CD4-positive, alpha-beta T cell treated with Interleukin-1 beta for 1 hour (primary cell): ENCODE measurements around the gene TGM3.

Experiments
- DNase-seq, 2 donors: peaks; one replicate each; pipeline ENCODE4 v3.0.0-alpha.2; 2020 to 2022

Gene TGM3

DNA sequence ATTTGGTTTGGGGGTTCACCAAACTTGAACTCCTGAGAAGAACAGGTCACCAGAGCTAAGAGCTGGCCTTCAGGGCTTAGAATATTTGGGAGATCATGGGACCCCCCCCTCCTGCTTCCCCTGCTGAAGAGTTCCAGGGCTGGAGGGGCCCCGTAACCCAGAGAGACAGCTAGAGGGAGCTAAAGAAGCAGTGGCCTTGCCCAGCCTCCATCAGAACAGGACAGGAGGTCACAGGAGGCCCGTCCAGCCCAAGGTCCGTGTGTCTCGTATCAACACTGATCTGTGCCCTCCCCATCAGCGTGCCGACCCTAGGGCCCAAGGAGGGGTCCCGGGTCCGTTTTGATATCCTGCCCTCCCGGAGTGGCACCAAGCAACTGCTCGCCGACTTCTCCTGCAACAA is 44.3 kb downstream of the TGM3 start:
- DNase-seq, result no peak

DNA sequence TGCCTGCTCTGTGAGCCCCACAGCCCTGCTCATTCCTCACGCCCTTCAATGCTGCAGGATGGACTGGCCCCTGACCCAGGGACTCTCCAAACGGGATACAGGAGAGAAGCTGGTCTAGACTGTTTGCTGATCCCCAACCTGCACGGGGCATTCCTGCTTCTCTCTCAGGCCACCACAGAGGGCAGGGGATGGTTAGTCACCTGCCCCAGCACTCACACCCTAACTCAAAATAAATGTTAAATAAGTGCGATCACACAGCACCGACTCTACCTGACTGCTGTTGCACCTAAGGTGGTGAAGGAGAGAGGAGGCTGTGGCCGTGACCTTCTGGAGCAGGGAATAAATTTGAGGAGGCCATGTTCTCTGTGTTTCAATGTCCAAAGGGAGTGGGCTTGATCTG is 45.0 kb downstream of the TGM3 start:
- no peak for DNase-seq

DNA sequence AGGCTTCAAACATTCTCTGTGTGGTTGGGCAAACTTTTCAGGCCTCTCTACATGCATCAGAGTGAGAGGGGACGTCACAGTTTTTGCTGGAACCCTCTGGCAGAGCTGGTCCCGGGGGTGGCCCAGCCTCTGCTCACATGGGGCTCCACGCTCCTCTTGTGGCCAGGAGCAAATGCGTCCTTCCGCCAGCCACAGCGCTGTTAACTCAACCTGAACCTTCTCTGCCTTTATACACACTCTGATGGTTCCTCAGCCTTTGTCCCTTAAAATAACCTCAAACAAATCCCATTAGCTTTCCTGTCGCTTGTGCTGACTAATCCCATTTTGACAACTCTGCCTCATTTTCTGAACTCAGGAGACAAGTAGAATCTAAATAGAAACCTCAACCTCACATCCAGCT is 45.5 kb downstream of the TGM3 start:
- DNase-seq, result no peak

DNA sequence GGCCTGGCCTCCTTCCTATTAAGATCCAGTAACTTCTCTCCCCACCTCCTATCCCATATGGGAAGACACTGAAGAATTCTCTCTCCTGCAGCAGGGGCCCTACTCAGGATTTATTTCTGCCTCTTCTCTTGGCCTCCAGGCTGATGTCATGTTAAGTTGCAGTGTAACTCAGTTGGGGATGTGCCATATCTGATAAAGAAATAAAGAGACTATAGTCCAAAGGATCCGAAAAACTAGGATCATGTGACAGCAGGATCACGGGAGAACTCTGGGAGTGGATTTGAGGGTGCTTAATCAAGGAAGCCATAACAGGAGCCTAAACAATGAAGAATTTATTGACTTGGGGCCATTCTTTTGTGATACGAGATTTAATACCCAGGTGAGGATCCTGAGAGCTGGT is 46.4 kb downstream of the TGM3 start:
- no peak for DNase-seq

DNA sequence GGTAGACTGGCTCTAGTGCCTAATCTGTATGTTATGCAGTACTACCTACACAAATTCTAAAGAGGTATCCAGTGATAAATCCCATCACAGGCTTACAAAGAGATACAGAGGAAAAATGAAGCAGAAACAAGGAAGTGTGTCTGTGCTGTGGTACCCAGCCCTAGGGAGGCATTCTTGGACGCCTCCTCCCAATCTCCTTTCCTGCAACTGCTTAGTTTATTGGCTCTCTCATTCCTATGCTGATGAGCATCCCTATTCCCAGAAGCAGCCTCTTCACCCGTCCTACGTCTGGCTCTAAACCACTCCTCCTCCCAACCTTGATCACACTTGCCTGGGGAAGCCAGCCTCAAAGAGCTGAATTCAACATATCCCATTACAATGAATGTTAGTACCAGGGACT is 50.4 kb downstream of the TGM3 start:
- DNase-seq, result no peak

DNA sequence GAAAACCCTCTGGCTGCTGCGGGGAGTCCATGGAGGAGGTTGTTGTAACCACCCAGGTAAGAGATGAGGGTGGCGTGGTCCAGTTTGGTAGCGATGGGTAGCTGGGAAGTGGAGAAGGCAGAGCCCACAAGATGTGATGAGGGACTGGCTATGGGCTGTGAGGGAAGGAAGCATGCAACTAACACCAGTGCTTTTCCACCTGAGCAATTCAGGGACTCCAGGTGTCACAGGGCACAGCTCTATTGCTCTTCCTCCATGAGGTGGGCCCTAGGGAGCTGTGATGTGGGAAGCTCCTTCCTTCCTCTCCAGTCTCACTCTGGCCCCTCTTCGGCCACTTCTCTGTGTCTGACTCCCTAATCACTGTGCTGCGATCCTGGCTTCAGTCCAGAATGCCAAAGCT is 52.5 kb downstream of the TGM3 start:
- no peak for DNase-seq

DNA sequence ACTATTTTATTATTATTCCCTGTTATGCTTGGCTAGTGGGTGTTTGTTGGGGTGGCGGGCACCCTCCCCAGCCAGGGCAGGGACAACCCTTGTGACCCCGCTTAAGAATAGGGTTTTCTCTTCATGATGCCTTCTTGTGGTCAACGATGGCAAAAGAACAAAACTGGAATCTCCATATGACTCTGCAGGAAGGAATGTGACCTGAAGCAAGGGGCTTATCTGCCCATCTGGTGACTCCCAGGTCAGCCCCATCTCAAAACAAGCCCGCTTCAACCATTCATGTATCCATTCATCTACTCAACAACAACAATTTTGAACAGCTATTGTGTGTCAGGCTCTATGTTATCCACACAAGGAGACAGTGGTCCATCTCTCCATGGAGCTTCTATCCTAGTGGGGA is 54.0 kb downstream of the TGM3 start:
- no peak for DNase-seq

DNA sequence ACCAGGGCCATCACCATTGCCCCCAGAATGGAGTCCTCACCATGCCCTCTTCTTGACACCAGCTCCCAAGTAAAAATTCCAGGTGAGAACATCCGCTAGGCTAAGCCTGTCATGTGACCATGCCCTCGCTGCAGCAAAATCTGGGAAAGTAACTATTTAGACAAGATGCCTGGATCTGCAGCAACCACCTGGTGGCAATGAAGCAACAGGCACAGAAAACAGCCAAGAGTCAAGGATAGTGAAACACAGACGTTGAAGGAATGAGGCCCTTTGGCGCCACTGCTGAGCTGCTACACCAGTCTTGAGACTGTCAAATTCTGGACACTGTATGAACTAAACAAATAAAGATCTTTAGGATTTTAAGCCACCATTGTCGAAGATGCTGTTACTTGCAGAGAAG is 54.8 kb downstream of the TGM3 start:
- DNase-seq, result no peak

DNA sequence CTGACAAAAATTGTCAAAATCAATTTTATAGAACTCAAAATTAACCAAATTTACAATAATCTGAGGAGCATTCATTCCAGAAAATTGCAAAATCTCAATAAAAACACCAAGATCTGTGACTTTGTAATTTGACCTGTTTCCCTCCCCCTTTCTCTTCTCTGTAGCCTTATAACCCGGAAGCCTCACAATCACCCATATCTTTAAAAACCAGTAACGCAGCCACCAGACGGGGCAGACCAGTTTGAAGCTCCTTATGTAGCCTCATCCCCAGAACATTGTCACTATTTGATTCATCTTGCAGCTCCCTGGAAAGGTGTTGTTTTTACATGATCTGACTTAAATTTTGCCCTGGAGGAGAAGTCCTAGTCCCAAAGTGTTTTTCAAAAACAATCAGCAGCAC is 57.4 kb downstream of the TGM3 start:
- no peak for DNase-seq

DNA sequence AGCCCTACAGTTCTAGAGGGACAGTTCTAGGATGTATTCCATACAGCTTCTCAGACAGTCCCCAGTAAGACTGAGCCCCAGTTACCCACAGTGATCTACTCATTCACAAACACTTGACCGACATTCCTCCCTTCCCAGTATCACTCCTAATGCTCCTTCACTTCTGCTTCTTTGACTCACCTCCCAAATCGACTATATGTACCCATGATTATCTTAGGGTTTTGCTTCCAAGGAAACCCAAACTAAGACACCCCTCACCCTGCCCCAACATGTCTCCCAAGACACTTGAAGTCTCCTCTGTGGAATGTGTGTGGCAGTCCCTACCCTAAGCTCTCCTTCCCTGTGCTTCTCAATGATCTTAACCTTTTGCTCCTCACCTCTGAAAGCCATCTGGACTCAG is 61.3 kb downstream of the TGM3 start:
- no peak for DNase-seq

DNA sequence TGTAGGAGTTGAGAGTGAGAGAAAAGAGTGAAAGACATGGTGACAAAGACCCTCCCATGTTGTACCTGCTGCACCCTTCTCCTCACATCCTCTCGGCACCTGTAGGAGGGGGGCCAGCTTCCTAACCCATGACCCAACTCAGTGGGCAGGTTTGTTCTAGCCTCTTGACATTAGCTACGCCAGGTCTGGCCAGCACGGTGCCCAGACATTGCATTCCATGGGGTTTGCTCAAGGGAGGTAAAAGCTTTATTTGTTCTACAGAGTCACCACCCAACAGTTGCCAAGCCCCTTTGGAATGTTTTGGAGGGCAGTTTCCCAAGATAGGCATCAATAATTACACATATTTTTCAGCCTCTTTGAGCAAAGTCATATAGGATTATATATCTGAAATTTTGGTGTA is 62.2 kb downstream of the TGM3 start:
- no peak for DNase-seq

DNA sequence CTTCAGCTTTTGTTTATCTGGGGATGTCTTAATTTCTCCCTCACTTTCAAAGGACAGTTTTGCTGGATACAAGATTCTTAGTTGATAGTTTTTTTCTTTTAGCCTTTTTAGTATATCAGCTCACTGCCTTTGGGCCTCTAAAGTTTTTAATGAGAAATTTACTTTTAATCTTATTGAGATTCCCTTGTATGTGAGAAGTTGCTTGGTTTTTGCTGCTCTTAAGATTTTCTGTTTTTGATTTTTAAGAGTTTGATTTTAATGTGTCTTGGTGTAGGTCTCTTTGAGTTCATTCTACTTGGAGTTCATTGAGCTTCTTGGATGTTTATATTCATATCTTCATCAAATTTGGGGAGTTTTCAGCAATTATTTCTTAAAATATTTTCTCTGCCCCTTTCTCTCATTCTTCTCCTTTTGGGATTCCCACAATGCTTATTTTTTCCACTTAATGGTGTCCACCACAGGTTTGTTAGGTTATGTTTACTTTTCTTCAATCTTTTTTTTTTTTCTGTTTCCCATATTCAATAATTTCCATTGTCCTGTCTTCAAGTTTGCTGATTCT is 65.3 kb downstream of the TGM3 start:
- DNase-seq, result no peak

DNA sequence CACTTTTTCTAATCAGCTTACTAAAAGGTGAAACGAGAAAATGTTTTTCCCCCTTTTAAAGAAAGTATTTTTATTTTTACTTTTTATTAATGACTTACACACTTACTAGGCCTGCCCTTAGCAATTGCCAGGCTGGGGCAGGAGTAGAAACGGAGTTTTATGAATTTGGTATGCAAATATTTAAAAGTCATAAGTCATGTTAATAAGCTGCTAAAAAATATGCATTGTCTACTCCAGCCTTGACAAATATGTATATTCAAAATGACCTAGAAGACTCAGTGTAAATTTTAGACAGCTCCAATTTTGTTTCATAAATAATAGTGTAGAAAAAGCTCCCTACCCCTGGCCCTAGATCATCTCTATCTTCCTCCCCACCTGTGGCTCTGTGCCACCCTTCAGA is 67.4 kb downstream of the TGM3 start:
- DNase-seq, result no peak

DNA sequence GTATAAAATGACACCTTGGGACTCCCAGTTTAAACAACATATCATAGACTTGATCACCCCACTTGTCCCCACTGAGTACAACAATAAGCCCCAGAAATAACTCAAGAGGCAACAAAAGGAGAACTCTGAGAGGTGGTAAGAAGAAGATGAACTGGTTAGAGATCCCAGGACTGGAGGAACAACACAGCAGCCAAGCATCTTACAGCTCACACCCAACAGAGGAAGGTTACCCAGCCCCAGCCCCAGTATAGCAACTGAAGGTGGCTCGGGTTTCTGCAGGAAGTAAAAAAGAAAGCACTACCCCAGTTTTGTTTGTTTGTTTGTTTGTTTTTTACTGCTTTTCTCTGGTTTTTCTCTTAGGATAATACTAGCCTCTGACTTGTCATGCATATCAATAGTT is 67.8 kb downstream of the TGM3 start:
- DNase-seq, result no peak

DNA sequence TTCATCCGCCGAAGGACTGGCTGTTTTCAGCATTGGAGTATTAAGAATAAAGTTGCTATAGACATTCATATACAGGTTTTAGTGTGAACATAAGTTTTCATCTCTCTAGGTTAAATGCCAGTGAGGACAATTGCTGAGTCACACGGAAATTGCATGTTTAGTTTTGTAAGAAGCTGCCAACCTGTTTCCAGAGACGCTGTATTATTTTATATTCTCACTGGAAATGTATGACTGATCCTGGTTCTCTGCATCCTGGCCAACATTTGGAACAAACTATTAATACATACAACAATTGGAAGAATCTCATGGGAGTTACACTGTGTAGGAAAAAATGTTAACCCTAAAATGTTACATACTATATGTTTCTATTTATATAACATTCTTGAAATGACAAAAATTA is 68.2 kb downstream of the TGM3 start:
- DNase-seq, result no peak

DNA sequence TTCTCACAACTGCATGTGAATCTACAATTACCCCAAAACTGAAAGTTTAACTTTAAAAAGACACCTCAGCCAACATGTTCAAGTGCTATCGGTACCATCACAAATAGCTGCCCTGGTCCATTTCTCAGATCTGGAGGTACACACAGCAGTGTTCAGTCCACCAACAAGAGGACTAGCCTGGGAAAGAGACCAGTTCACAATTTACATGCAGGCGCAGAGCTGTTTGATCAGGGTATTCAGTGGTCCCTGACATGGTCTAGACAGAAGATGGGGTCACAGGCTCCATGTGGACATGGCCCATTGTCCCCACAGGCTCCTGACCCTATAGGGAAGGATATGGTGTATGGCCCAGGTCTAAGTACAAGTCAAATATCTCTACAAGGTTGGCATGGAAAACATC is 69.3 kb downstream of the TGM3 start:
- DNase-seq, result no peak

DNA sequence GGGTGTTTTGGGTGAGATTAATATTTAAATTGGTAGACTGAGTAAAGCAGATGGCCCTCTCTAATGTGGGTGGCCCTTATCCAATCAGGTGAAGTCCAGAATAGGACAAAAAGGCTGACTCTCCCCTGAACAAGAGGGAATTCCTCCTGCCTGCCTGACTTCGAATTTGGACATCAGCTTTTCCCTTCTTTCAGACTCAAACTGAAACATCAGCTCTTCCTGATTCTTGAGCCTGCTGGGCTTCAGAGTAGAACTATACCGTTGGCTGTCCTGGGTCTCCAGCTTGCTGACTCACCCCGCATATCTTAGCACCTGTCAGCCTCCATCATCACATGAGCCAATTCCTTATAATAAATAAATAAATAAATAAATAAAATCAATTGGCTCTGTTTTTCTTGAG is 69.9 kb downstream of the TGM3 start:
- no peak for DNase-seq

DNA sequence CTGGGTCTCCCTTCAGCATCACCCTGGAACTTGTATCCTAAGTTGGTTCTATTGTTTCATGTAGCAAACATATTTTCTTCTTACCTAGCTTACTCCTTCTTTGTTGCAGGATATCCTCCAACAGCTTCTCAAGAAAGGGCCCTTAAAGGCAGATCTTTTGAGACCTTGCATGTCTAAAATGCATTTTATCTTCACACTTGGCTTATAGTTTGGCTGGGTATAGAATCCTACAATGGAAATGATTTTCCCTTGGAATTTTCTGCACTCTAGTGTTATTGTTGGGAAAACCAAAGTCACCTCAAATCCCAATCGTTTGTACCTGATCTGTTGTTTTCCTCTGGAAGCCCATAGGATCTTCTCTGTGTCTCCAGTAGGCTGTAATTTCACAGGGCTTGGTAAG is 72.8 kb downstream of the TGM3 start:
- no peak for DNase-seq

DNA sequence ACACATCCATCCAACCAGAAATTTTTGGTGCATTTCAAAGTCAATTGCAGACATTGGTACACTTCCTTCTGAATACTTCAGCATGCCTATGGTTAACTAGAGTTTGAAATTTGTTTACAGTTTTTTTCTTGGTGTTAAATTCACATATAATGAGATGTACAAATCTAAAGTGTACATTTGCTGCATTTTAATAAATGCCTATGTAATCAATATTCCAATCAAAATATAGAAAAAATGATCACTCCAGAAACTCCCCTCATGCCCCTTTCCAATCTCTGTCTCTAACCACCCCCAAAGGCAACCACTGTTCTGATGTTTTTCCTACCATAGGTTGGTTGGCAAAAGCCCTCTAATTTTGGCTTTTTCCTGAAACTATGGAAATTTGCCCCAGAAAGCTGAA is 77.3 kb downstream of the TGM3 start:
- no peak for DNase-seq

DNA sequence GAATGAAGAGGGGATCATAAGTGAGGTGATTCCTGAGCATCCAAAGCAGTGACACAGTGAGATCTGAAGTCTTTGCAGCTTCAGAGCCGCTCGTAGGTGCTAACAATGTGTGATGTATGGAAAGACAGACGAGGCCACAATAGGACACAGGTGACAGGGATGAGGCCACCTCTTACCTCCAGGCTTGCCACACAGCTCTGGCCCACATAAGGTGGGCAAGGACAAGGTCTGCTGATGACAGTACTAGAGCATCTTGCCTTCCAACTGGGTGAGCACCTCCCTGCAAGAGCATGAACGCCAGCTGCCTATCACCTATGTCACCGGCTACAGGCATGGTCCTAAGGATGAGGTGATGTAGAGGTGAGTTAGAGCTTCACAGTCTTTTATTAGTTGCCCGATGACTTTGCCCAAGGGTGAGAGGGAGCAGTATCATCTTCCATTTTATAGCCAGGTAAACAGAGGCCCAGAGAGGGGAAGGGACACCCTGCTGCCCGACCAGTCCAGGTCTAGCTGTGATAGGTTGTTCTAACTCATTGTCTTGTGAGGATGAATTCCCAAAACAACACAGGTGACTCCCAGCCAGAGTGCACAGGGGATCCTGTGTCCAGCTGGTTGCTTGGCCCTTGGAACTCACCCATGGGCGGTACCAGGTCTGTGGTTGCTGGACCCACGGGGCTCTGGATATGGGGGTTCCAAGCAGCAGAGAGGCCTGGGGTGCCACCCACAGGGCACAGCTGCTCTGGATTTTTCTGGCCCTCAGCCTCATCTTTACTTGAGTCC is 78.7 kb downstream of the TGM3 start:
- DNase-seq, result no peak

DNA sequence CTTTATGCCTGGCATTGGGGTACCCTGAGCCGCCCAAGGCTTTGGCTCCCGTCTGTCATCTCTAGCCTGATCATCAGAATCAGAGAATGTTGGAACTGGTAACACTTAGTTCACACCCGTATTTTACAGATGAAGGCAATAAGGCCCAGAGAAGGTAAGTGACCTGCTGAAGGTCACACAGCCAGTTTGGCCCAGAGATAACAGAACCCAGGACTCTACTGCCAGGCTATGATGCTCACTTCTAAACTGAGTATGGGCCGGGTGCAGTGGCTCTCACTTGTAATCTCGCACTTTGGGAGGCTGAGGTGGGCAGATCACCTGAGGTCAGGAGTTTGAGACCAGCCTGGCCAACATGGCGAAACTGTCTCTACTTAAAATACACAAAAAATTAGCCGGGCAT is 83.1 kb downstream of the TGM3 start:
- no peak for DNase-seq

DNA sequence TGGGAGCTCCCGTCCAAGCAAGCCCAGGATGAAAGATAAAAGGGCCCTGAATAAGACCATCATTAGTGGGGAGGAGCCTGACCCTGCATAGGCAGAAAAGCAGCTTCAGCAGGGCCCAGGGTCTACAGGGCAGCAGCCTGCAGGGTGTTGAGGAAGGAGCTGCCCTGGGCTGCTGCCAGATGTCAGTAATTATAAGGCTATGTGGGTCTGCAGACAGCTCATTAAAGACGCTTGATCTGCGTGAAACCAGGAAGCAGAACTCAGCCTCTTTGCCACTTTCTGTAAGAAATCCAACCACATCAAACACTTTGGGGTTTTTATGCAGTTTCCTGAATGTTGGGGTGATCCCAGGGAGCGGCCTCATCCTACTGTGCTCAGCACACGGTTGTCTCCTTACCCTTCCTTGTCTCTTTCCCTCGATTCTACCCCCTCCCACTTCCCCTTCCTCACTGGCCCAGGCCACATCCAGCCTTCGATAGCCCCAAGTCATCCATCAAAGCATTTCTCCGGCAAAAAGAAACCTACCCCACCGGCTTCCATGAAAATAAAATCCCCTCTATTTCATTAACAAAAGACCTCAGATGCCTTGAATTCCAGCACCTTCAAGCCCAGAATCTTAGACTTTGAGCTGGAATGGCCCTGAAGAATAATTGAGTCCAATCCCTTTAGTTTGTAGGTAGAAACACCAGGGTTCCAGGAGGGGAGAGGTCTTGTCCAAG is 83.9 kb downstream of the TGM3 start:
- DNase-seq, result peak in 1 of 2 donors; percentile 44

DNA sequence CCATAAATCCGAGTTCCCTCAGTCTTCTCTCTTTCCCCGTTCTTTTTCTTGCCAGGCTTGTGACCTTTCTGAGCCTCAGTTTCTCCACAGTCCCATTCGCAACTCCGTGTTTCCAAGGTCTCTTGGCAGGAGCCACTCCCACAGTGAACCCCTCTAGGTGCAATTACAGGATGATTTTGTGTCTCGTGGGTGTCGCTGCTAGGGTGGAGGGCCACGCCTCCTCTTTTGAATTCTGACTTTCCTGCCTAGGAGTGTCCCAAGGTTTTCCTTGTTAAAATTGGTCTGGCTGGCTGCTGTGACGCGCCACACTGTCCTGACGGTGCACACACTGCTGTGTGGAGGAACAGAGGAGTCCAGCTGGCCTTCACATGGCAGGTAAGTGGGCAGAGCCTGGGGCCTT is 84.8 kb downstream of the TGM3 start, which contains the start of gene TGM6:
Gene TGM6, plus strand, starts transcription at position 301 of the 400 bp plus-strand sequence. Its CDS starts 68 bp downstream, at position 369.
- DNase-seq, result no peak

DNA sequence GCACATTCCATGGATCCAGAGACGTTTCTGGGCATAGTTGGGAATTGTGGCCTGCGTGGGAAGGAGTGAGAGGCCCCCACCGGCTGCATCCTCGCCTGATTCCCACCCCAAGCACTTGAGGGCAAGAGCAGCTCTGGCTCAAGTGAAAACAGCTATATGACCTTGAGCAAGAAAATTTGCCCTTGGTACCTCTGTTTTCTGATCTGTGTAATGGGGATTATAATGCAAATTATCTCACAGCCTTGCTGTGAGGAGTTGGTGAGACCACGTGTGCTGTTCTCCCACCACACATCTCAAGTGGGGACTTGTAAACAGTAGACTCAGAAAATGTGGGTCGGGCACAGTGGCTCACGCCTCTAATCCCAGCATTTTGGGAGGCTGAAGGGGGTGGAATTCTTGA is 85.5 kb downstream of the TGM3 start:
- DNase-seq, result no peak
